ENCODE data around the gene RSPH1.

RSPH1 gene

GRCh38 chr21:42445311-42445710 lies 50.7 kb downstream of the RSPH1 start:
- no peak for DNase-seq (ENCODE audit: low read depth)

- no peak for DNase-seq (ENCODE audit: low read depth)
These were observed 51.3 kb downstream of the RSPH1 start for GRCh38 chr21:42444745-42445059.

GRCh38 chr21:42443876-42444744 lies 51.9 kb downstream of the RSPH1 start:
- no peak for DNase-seq (ENCODE audit: low read depth)

GRCh38 chr21:42443181-42443785 lies 52.7 kb downstream of the RSPH1 start:
- DNase-seq (ENCODE audit: low read depth), result no peak

- no peak for DNase-seq (ENCODE audit: low read depth)
These were observed 54.1 kb downstream of the RSPH1 start for GRCh38 chr21:42441963-42442362.

- no peak for DNase-seq (ENCODE audit: low read depth)
These were observed 55.7 kb downstream of the RSPH1 start for GRCh38 chr21:42440187-42440792.

GRCh38 chr21:42439284-42440186 lies 56.5 kb downstream of the RSPH1 start:
- no peak for DNase-seq (ENCODE audit: low read depth)

- no peak for DNase-seq (ENCODE audit: low read depth)
These were observed 57.5 kb downstream of the RSPH1 start for GRCh38 chr21:42438316-42439205.

GRCh38 chr21:42437786-42438185 lies 58.2 kb downstream of the RSPH1 start:
- no peak for DNase-seq (ENCODE audit: low read depth)

GRCh38 chr21:42436914-42437313 lies 59.1 kb downstream of the RSPH1 start:
- no peak for DNase-seq (ENCODE audit: low read depth)

GRCh38 chr21:42435833-42436232 lies 60.2 kb downstream of the RSPH1 start:
- no peak for DNase-seq (ENCODE audit: low read depth)

- no peak for DNase-seq (ENCODE audit: low read depth)
These were observed 60.6 kb downstream of the RSPH1 start for GRCh38 chr21:42435401-42435800.

GRCh38 chr21:42434884-42435283 lies 61.1 kb downstream of the RSPH1 start:
- no peak for DNase-seq (ENCODE audit: low read depth)

GRCh38 chr21:42433946-42434551 lies 62.0 kb downstream of the RSPH1 start:
- no peak for DNase-seq (ENCODE audit: low read depth)

GRCh38 chr21:42432695-42433094 lies 63.3 kb downstream of the RSPH1 start:
- no peak for DNase-seq (ENCODE audit: low read depth)

- no peak for DNase-seq (ENCODE audit: low read depth)
These were observed 64.8 kb downstream of the RSPH1 start for GRCh38 chr21:42431196-42431595.

- DNase-seq (ENCODE audit: low read depth), result no peak
These were observed 65.5 kb downstream of the RSPH1 start for GRCh38 chr21:42430521-42430920.

- DNase-seq (ENCODE audit: low read depth), result no peak
These were observed 66.2 kb downstream of the RSPH1 start for GRCh38 chr21:42429856-42430255.

- DNase-seq (ENCODE audit: low read depth), result no peak
These were observed 67.0 kb downstream of the RSPH1 start for GRCh38 chr21:42429021-42429420.

- no peak for DNase-seq (ENCODE audit: low read depth)
These were observed 68.1 kb downstream of the RSPH1 start for GRCh38 chr21:42427809-42428419.
